Stimulated activated CD4-positive, alpha-beta T cell treated with anti-CD3 and anti-CD28 coated beads, Interleukin-15, amount 100 ng/mL, for 48 hours (primary cell): Measurements from ENCODE around the gene PCSK5.

Experiments used
- DNase-seq, 2 donors: peaks; one replicate each; pipeline ENCODE4 v3.0.0-alpha.2; 2020; ENCODE audit warnings: low read depth in 2 of 2

The PCSK5 gene

DNA sequence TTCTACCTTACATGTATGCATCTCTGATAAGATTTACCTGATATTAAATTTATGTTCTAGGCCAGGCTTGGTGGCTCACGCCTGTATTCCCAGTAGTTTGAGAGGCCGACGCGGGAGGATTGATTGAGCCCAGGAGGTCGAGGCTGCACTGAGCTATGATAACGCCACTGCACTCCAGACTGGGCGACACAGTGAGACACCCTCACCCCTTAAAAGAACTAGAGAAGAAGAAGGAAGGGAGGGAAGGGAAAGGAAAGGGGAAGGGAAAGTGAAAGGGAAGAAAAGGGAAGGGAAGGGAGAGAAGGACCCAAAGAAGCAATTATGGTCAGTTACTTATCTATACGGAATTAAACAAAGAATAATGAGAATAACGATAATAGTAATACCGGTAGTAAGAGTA is 504.9 kb downstream of the PCSK5 start:
- DNase-seq: no peak

DNA sequence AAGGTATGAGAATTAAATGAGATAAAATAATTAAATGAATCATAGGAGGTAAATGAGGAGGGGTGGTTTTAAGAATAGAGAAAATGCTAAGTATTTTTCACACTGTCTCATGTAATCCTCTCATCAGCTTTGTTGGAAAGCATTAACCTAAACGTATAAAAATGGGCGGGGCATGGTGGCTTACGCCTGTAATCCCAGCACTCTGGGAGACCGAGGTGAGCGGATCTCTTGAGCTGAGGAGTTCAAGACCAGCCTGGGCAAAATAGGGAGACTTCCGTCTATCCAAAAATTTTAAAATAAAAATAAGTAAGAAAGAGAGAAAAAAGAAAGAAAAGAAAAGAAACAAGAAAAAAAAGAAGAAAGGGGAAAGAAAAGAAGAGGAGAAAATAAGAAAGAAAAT is 505.7 kb downstream of the PCSK5 start:
- no peak for DNase-seq

GRCh38 chr9:76396597-76396996 is 506.1 kb downstream of the PCSK5 start:
- DNase-seq: no peak

GRCh38 chr9:76399856-76400255 is 509.4 kb downstream of the PCSK5 start:
- no peak for DNase-seq

DNA sequence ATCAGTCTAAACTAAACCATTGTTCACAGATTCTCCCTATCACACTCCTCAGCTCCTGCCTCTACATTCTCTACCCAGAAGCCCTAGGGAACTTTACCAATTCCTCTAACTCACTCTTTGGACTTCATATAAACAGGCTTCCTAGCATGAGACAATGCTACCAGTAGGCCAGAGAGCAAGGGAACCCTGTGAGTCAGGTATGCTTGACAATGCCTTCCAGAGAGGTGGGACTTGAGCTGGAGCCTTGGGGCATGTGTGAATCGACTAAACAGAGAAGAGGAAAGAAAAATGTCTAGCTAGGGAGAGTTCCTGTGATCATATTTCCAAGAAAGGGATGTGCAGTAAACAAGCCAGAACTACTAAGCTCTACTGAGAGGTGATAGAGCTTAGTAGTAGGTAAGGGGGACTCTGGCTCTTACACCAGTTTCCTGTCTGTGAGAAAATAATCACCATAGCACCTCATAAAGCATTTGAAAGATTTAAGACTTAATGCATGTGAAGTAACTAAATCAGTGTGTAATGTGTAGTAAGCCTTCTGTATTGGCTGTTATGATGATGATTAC is 510.1 kb downstream of the PCSK5 start:
- DNase-seq: no peak

DNA sequence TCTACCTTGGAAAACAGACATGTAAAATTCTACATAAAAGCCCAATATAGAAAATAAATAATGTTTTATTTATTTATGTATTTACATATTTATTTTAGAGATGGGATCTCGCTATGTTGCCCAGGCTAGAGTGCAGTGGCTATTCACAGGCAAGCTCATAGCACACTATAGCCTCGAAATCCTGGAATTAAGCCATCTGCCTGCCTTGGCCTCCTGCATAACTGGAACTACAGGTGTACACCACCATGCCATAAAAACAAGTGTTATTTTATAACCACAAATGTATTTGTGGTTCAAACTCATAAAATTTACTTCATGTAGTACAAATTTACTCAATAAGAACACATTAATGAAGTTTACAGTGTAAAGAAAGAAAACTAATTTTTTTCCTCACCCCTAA is 510.7 kb downstream of the PCSK5 start:
- DNase-seq: no peak

DNA sequence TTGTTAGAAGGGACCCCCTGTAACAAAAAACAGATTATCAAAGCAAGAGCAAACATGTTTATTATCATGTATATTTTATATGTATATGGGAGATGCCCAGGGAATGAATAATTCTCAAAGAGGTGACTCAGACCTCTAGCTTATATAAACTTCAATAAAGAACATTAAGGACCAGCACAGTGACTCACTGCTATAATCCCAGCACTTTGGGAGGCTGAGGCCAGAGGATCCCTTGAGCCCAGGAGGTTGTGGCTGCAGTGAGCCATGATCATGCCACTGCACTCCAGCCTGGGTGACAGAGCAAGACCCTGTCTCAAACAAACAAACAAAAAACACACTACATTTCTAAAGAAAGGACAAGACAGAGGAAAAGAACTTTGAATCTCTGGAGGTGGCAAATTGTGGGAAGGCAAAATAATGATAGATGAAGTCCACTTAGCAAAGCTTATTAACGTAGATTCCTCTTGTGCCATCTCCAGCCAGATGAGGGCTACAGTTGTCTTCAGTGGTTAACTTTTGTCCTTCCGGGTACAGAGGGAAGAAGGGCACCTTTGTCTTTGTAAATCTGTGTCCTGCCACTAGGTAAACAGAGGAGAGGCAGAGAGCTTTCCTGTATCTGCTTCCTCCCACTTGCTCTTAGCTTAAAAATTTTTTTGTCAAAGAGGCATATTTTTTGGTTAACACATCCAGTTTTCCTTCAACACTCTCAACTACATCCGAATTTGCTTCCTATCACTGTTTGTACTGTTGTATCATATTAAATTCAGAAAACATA is 511.3 kb downstream of the PCSK5 start:
- no peak for DNase-seq

GRCh38 chr9:76403352-76403751 is 512.9 kb downstream of the PCSK5 start:
- no peak for DNase-seq

- DNase-seq: no peak
Measured at GRCh38 chr9:76404401-76404800, 513.9 kb downstream of the PCSK5 start.

DNA sequence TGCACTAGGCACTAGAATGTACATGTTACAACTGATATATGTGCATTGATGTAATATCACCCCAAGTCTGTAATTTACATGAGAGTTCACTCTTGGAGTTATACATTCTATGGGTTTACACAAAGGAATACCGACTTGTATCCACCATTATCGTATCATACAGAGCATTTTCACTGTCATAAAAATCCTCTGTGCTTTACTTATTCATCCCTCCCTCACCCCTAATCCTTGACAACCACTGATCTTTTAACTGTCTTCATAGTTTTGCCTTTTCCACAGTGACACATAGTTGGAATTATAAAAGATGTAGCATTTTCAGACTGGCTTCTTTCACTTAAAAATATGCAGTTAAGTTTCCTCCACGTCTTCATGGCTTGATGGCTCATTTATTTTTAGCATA is 514.9 kb downstream of the PCSK5 start:
- no peak for DNase-seq

GRCh38 chr9:76405868-76406267 is 515.4 kb downstream of the PCSK5 start:
- DNase-seq: no peak
